CD8-positive, alpha-beta memory T cell (primary cell): ENCODE results near the gene CAMK4. TPM values are rescaled to one million over a fixed set of nuclear protein-coding genes. Genes with fewer than 3 reads are reported as not detected.
A peak's percentile ranks its signal among the peaks of the same experiment; 100 is the strongest.

ENCODE experiments used
- CTCF ChIA-PET: fragments of 350-600 bp; sonication (Branson Sonifier 250); formaldehyde crosslinking; loops from one replicate; lab custom pipeline; 2021; ENCODE audit warnings: antibody characterized with exemption; lab: Charles Lee
- POLR2A ChIA-PET: fragments of 350-600 bp; sonication (Branson Sonifier 250); formaldehyde crosslinking; loops from one replicate; lab custom pipeline; 2021; ENCODE audit warnings: antibody characterized with exemption; lab: Charles Lee
- DNase-seq, 5 donors: peaks; one replicate each; pipeline versions ENCODE4 v3.0.0 to v3.0.0-alpha.2; 2020 to 2022; ENCODE audit warnings: mixed read lengths in 1 of 5
- H3K27ac ChIP-seq: one replicate; pipeline ENCODE4 v1.7.0; 2013; ENCODE audit warnings: low read depth, mild to moderate bottlenecking, low read length, moderate library complexity
- H3K27me3 ChIP-seq: 2 replicates; pipeline ENCODE4 v1.7.0; 2013; ENCODE audit warnings: low read length, mild to moderate bottlenecking; ENCODE audit not compliant: insufficient read depth, poor library complexity, severe bottlenecking
- H3K36me3 ChIP-seq: 2 replicates; pipeline ENCODE4 v1.7.0; 2013; ENCODE audit warnings: mild to moderate bottlenecking, low read length, moderate library complexity; ENCODE audit not compliant: insufficient read depth
- H3K4me1 ChIP-seq: 2 replicates; pipeline ENCODE4 v1.7.0; 2013; ENCODE audit warnings: mild to moderate bottlenecking, low read length, moderate library complexity; ENCODE audit not compliant: insufficient read depth
- H3K4me3 ChIP-seq: 2 replicates; pipeline ENCODE4 v1.7.0; 2013; ENCODE audit warnings: mild to moderate bottlenecking, low read length
- H3K9me3 ChIP-seq: 2 replicates; pipeline ENCODE4 v1.7.0; 2013; ENCODE audit warnings: mild to moderate bottlenecking, low read length
- H3K27ac Mint-ChIP-seq, 8 donors: one replicate each; pipeline ENCODE4 v1.8.0; 2020 to 2021; ENCODE audit warnings: mixed read lengths in 8 of 8, mild to moderate bottlenecking in 6 of 8, inconsistent platforms in 3 of 8, moderate library complexity in 3 of 8
- H3K27me3 Mint-ChIP-seq, 2 donors: one replicate each; pipeline ENCODE4 v1.8.0; 2020 to 2021; ENCODE audit warnings: mixed read lengths in 2 of 2, mild to moderate bottlenecking in 1 of 2, moderate library complexity in 1 of 2
- H3K36me3 Mint-ChIP-seq, 3 donors: one replicate each; pipeline ENCODE4 v1.8.0; 2020 to 2021; ENCODE audit warnings: mixed read lengths in 3 of 3, inconsistent platforms in 1 of 3, mild to moderate bottlenecking in 1 of 3
- H3K4me1 Mint-ChIP-seq, 3 donors: one replicate each; pipeline ENCODE4 v1.8.0; 2020 to 2021; ENCODE audit warnings: mixed read lengths in 3 of 3, inconsistent platforms in 1 of 3, mild to moderate bottlenecking in 1 of 3
- H3K4me3 Mint-ChIP-seq, 7 donors: one replicate each; pipeline ENCODE4 v1.8.0; 2020 to 2021; ENCODE audit warnings: mixed read lengths in 7 of 7, mild to moderate bottlenecking in 6 of 7, moderate library complexity in 4 of 7, inconsistent platforms in 2 of 7
- H3K9me3 Mint-ChIP-seq, 5 donors: one replicate each; pipeline ENCODE4 v1.8.0; 2020 to 2022; ENCODE audit warnings: mixed read lengths in 5 of 5, mild to moderate bottlenecking in 3 of 5, moderate library complexity in 2 of 5, inconsistent platforms in 1 of 5
- polyA plus RNA-seq: library from polyadenylated mRNA; unstranded; fragments of 300-500 nt; fragmentation: Illumina TruSeq; gene quantifications from one replicate; pipeline ENCODE4 v1.2.3, GENCODE V29; 2021
- total RNA-seq, 2 experiments: library from RNA; stranded (reverse); gene quantifications; one replicate each; pipeline ENCODE4 v1.2.3, GENCODE V29; 2021

The CAMK4 gene
- total and polyA plus RNA-seq, 3 experiments from 2014 or later, result 57.4 to 84.5 (median 68.7) TPM

DNA sequence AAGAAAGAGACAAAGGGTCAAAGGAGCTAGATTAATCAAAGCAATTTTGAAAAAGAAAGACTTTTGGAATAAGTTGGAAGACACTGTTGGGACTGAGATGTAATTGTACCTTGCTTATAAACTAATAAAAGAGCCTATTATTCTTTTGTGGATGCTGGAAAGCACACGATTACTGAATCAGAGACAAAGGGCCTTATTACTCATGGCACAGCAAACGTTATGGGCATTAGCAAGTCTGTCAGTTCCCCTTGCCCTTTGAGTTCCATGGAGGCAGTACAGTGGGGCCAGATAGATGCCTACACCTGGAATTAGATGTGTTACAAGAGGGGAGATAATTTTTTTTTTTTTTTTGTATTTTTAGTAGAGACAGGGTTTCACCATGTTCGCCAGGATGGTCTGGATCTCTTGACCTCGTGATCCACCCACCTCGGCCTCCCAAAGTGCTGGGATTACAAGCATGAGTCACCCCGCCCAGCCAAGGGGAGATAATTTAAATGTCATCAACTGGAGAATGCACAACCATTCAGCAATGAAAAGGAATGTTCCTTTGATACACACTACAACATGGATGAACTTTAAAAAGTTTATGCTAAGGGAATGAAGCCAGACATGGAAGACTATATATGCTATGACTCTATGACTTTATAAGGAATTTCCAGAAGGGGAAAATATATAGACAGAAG, 159.2 kb downstream of the CAMK4 start:
- POLR2A ChIA-PET, result no interaction called here
- no peak overlapping the region for H3K27ac ChIP-seq
- Mint-ChIP-seq H3K4me3 (no peak overlapping the region), H3K4me1 (peaks cover 13 to 31% (median 23%) of the 10 kb centered on the region in 3 donors), H3K27ac (no peak overlapping the region), H3K36me3 (peaks cover 5 to 53% (median 22%) of the 10 kb centered on the region in 3 donors), H3K27me3 (no peaks in the 10 kb centered on the region), H3K9me3 (no peaks in the 10 kb centered on the region)
- no peaks in the 10 kb centered on the region for H3K36me3 ChIP-seq
- no peaks in the 10 kb centered on the region for H3K4me1 ChIP-seq
- H3K9me3 ChIP-seq, result no peaks in the 10 kb centered on the region
- DNase-seq, result no peak
- no peak overlapping the region for H3K4me3 ChIP-seq
- CTCF ChIA-PET, result no interaction called here
- H3K27me3 ChIP-seq, result no peaks in the 10 kb centered on the region

DNA sequence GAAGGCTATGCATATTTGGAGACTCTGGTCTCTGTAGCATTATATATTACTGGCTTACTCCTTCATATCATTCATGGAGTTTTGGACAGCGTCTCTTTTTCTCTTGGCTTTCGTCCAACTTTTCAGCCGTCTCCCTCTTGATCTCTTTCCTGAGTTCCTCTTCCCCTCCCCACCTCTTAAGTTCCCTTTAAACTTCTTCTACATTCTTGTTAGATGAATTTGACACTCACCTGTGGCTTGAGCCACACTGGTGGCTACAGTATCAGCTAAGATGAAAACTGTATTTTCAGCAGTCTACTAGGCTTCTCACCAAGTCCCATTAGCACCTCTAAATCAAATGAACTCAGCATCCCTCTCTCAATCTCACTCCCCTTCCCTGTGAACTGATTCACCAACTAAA, 160.0 kb downstream of the CAMK4 start:
- Histone ChIP-seq H3K27ac (no peak overlapping the region), H3K4me1 (no peaks in the 10 kb centered on the region), H3K27me3 (no peaks in the 10 kb centered on the region), H3K9me3 (no peaks in the 10 kb centered on the region), H3K36me3 (no peaks in the 10 kb centered on the region), H3K4me3 (no peak overlapping the region)
- Mint-ChIP-seq H3K4me3 (no peak overlapping the region), H3K4me1 (peaks cover 16 to 36% (median 23%) of the 10 kb centered on the region in 3 donors), H3K9me3 (no peaks in the 10 kb centered on the region), H3K36me3 (peaks cover 5 to 58% (median 22%) of the 10 kb centered on the region in 3 donors), H3K27me3 (no peaks in the 10 kb centered on the region), H3K27ac (no peak overlapping the region)
- DNase-seq, result no peak
- ChIA-PET CTCF (no interaction called here), POLR2A (interaction anchor here (0.6 kb wide), 1 partner anchor 158 kb away, joined by 3 read pairs; no protein-coding TSS in a partner anchor)

DNA sequence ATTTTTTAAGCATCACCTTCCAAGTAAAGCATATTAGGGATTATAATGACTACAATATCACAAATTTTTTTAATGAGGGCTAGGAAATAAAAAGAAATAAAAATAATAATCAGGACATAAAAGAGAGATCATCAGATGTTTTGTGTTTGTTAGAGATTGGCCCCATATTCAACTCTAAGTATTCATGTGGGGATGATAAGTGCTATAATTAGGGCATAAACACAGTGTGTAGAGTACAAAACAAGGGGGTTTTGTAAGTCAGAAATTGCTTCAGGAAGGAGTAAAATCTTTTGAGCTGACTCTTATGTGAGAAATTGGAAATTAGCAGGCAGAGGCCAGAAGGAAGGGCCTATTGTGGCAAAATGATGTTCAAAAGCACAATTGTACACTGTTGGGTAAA, 160.9 kb downstream of the CAMK4 start:
- POLR2A ChIA-PET, result no interaction called here
- H3K36me3 ChIP-seq, result no peaks in the 10 kb centered on the region

DNA sequence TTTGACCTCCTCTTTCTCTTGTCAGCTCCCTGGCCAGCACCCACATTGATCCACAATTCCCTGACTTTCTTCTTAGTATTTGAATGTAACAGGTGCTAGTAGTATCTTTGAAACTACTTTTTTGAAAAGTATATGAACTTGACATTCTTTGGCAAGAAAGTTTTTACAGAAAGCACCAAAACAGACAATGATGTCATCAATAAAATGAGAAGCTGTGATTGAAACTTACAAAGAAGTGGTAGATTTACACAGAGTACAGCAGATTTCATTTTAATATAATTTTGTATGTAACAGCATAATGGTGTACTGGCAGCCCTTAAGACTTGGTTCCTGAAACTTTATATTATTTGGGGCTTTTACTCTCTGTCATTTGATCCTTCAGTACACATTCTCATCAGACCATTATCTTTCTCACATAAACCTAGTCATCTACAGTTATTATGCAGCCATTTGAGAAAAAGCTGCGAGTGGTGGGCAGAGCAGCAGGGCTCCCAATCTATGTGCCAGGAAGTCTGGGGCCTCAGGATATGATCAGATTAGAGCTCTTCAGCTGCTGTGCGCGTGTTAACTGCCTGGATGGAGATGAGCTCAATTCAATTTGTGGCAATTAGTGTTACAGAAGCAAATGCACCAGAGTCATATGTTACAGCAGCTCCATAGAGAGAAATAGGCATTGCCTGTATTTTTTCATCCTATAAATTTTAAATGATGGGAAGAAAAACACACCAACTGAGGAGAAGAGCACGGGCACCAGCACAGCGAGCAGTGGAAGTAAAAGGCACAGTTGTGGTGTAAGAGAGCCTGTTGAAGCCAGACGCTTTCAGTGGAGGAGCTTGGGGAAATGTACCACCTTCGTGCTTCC, 162.0 kb downstream of the CAMK4 start:
- H3K4me1 ChIP-seq, result no peaks in the 10 kb centered on the region
- no peaks in the 10 kb centered on the region for H3K9me3 Mint-ChIP-seq
- no peaks in the 10 kb centered on the region for H3K27me3 ChIP-seq
- H3K9me3 ChIP-seq, result no peaks in the 10 kb centered on the region
- H3K36me3 ChIP-seq, result no peaks in the 10 kb centered on the region
- peak overlapping the region in 2 of 8 donors; percentile 19 to 30 for H3K27ac Mint-ChIP-seq
- no peak for DNase-seq
- no peaks in the 10 kb centered on the region for H3K27me3 Mint-ChIP-seq
- CTCF ChIA-PET, result interaction anchor here (0.9 kb wide), 1 partner anchor 77 kb away, joined by 3 read pairs; no protein-coding TSS in a partner anchor
- H3K4me3 ChIP-seq, result no peak overlapping the region
- POLR2A ChIA-PET, result no interaction called here
- H3K4me3 Mint-ChIP-seq, result no peak overlapping the region
- peaks cover 10 to 35% (median 35%) of the 10 kb centered on the region in 3 donors for H3K4me1 Mint-ChIP-seq
- peaks cover 12 to 60% (median 23%) of the 10 kb centered on the region in 3 donors for H3K36me3 Mint-ChIP-seq
- no peak overlapping the region for H3K27ac ChIP-seq

More for the DNA sequence above, 160.9 kb downstream of the CAMK4 start:
- DNase-seq, result no peak
- Histone ChIP-seq H3K4me1 (no peaks in the 10 kb centered on the region), H3K4me3 (no peak overlapping the region), H3K27me3 (no peaks in the 10 kb centered on the region), H3K9me3 (no peaks in the 10 kb centered on the region), H3K27ac (no peak overlapping the region)
- no peaks in the 10 kb centered on the region for H3K27me3 Mint-ChIP-seq
- no peak overlapping the region for H3K4me3 Mint-ChIP-seq
- peaks cover 5 to 60% (median 22%) of the 10 kb centered on the region in 3 donors for H3K36me3 Mint-ChIP-seq
- CTCF ChIA-PET, result interaction anchor here (0.9 kb wide), 1 partner anchor 76 kb away, joined by 3 read pairs; no protein-coding TSS in a partner anchor
- H3K4me1 Mint-ChIP-seq, result peaks cover 16 to 39% (median 27%) of the 10 kb centered on the region in 3 donors
- H3K27ac Mint-ChIP-seq, result no peak overlapping the region
- H3K9me3 Mint-ChIP-seq, result no peaks in the 10 kb centered on the region

DNA sequence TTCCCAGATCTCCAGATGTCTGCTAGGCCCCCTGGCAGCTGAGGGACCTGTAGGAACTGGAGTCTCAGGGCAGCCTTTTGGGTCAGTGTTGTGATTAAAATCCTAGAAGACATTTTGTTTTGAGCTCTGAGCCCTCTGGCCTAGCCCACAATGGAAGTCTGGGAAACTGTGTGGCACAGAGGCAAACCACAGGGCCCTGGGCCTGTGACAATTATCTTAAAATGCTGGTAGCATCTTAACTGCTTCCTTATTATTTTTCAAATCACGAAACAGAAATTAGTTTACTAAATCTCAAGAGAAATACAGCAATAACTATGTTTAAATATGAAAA, 162.6 kb downstream of the CAMK4 start:
- POLR2A ChIA-PET, result no interaction called here
- no peak overlapping the region for H3K27ac Mint-ChIP-seq

DNA sequence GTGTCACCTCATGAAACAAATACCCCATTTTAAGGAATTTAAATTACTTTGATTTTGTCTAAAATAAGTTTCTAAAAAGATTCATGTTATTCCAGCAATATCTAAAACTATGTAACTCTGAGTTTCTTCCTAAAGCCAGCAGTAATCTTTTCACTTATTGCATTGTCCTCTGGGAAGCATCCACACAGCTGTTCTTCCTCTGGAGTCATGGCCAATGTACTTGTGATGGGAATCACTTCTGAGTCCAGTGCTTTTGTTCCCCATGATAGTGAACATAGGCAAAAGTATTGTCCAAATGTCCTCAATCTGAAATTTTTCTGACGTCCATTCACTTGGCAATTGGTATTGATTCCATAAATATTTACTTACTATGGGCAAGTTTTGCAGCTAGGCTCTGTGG, 163.2 kb downstream of the CAMK4 start:
- peaks cover 12 to 60% (median 17%) of the 10 kb centered on the region in 3 donors for H3K36me3 Mint-ChIP-seq
- H3K9me3 Mint-ChIP-seq, result no peaks in the 10 kb centered on the region
- Histone ChIP-seq H3K27me3 (no peaks in the 10 kb centered on the region), H3K4me1 (no peaks in the 10 kb centered on the region), H3K27ac (no peak overlapping the region), H3K4me3 (no peak overlapping the region), H3K9me3 (no peaks in the 10 kb centered on the region), H3K36me3 (no peaks in the 10 kb centered on the region)
- no peak overlapping the region for H3K4me3 Mint-ChIP-seq
- DNase-seq, result no peak
- H3K27me3 Mint-ChIP-seq, result no peaks in the 10 kb centered on the region
- peaks cover 8 to 32% (median 24%) of the 10 kb centered on the region in 3 donors for H3K4me1 Mint-ChIP-seq
- CTCF ChIA-PET, result no interaction called here
- POLR2A ChIA-PET, result no interaction called here
- H3K27ac Mint-ChIP-seq, result peak overlapping the region in 1 of 8 donors; percentile 15

More for the DNA sequence above, 162.6 kb downstream of the CAMK4 start:
- Mint-ChIP-seq H3K4me1 (peaks cover 10 to 33% (median 29%) of the 10 kb centered on the region in 3 donors), H3K4me3 (no peak overlapping the region), H3K27me3 (no peaks in the 10 kb centered on the region), H3K36me3 (peaks cover 12 to 60% (median 21%) of the 10 kb centered on the region in 3 donors), H3K9me3 (no peaks in the 10 kb centered on the region)
- Histone ChIP-seq H3K36me3 (no peaks in the 10 kb centered on the region), H3K27me3 (no peaks in the 10 kb centered on the region), H3K9me3 (no peaks in the 10 kb centered on the region), H3K27ac (no peak overlapping the region), H3K4me1 (no peaks in the 10 kb centered on the region), H3K4me3 (no peak overlapping the region)
- CTCF ChIA-PET, result no interaction called here
- DNase-seq, result no peak

DNA sequence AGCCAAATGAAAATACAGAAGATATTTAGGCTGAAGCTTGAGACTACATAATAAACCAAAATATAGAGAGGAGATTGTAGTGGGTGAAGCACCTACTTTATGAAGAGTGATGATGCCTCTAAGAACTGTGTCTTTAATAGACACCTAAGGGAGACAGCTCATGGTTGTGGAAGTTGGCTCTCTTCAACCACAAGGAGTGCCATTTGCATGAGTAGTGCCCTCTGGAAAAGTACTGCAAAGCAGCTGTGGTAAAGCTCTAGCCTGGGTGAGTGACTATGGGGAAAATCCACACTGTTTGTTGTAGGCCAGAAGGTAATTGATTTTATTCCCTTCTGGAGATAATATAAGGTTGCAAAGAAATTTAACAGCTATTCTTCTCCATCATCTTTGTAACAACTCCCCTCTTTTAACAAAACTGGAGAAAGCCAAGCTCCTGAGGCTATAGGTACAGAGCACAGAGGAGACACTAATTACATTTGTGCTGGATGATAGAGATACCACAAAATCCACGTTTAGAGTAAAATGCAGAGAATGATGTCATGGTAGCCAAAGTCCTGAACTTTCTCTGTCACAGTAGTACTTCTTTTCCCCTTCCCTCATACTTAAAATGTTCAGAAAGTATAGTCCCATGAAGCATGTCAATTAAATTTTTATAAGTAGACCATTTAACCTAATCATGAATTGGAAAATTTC, 165.4 kb downstream of the CAMK4 start:
- Mint-ChIP-seq H3K27me3 (no peaks in the 10 kb centered on the region), H3K36me3 (peaks cover 12 to 76% (median 23%) of the 10 kb centered on the region in 3 donors), H3K27ac (peak overlapping the region in 2 of 8 donors; percentile 11 to 34), H3K4me1 (peaks cover 12 to 36% (median 32%) of the 10 kb centered on the region in 3 donors), H3K9me3 (no peaks in the 10 kb centered on the region), H3K4me3 (no peak overlapping the region)
- no peak for DNase-seq
- CTCF ChIA-PET, result no interaction called here
- Histone ChIP-seq H3K4me1 (no peaks in the 10 kb centered on the region), H3K36me3 (no peaks in the 10 kb centered on the region), H3K9me3 (no peaks in the 10 kb centered on the region), H3K27ac (no peak overlapping the region), H3K27me3 (no peaks in the 10 kb centered on the region), H3K4me3 (no peak overlapping the region)
- POLR2A ChIA-PET, result no interaction called here
